SU-DHL-6 (cell line): ENCODE measurements around the gene SEMA4D.

Source experiments
- H2AFZ ChIP-seq: fragments of 200-600 bp; sonication (generic); 2 replicates; pipeline ENCODE4 v1.6.1; 2014; ENCODE audit warnings: low read depth, mild to moderate bottlenecking, moderate library complexity, mixed read lengths, antibody characterized with exemption, low read length; ENCODE audit not compliant: severe bottlenecking
- H3F3A ChIP-seq: fragments of 200-600 bp; shearing (Covaris generic); 2 replicates; pipeline ENCODE4 v1.6.0; 2016; ENCODE audit warnings: antibody characterized with exemption, mild to moderate bottlenecking; ENCODE audit not compliant: insufficient read depth
- H3K27ac ChIP-seq: fragments of 200-600 bp; sonication (generic); 2 replicates; pipeline ENCODE4 v1.5.1; 2016; ENCODE audit warnings: low read depth, mild to moderate bottlenecking, low read length, moderate library complexity, mixed read lengths
- H3K27me3 ChIP-seq: fragments of 200-600 bp; sonication (generic), shearing (Covaris generic); 2 replicates; pipeline ENCODE4 v1.6.0; 2014; ENCODE audit warnings: mild to moderate bottlenecking, low read length
- H3K36me3 ChIP-seq: fragments of 200-600 bp; sonication (generic); 2 replicates; pipeline ENCODE4 v1.6.1; 2014; ENCODE audit warnings: mild to moderate bottlenecking, low read length, mixed read lengths
- H3K4me2 ChIP-seq: fragments of 300-600, 200-600 bp; shearing (Covaris generic), sonication (generic); 2 replicates; pipeline ENCODE4 v1.6.0; 2014; ENCODE audit warnings: low read length, low read depth, mild to moderate bottlenecking; ENCODE audit not compliant: poor library complexity, severe bottlenecking
- H3K4me3 ChIP-seq: fragments of 200-600 bp; sonication (generic); 2 replicates; pipeline ENCODE4 v1.5.1; 2014; ENCODE audit warnings: antibody characterized with exemption, low read length, mild to moderate bottlenecking, mixed read lengths; ENCODE audit not compliant: insufficient read depth, poor library complexity, severe bottlenecking
- H3K79me2 ChIP-seq: fragments of 200-600 bp; sonication (generic); 2 replicates; pipeline ENCODE4 v1.6.1; 2014; ENCODE audit warnings: mild to moderate bottlenecking, low read length, moderate library complexity; ENCODE audit not compliant: insufficient read depth
- H3K9ac ChIP-seq: fragments of 200-600 bp; sonication (generic); 2 replicates; pipeline ENCODE4 v1.7.0; 2014; ENCODE audit warnings: mild to moderate bottlenecking, low read length
- H3K9me2 ChIP-seq: fragments of 200-600 bp; sonication (generic); replicated peaks from 2 replicates; pipeline ENCODE4 v1.6.1; 2014; ENCODE audit warnings: low read length; ENCODE audit not compliant: insufficient read depth
- H3K9me3 ChIP-seq: fragments of 200-600 bp; sonication (generic); 2 replicates; pipeline ENCODE4 v1.6.1; 2014; ENCODE audit warnings: low read length, mixed read lengths; ENCODE audit not compliant: insufficient read depth
- H4K20me1 ChIP-seq: fragments of 200-600 bp; sonication (generic); 2 replicates; pipeline ENCODE4 v1.6.1; 2014; ENCODE audit warnings: low read depth, mild to moderate bottlenecking, antibody characterized with exemption, low read length, moderate library complexity, mixed read lengths
- CTCF ChIP-seq: fragments of 200-600 bp; sonication (generic); IDR thresholded peaks from one replicate; pipeline ENCODE4 v1.5.1; 2017; ENCODE audit warnings: antibody characterized with exemption, mild to moderate bottlenecking, low read length, moderate library complexity; ENCODE audit not compliant: insufficient read depth, poor library complexity, severe bottlenecking
- EZH2phosphoT487 ChIP-seq: fragments of 200-600 bp; sonication (generic), shearing (Covaris generic); conservative IDR thresholded peaks from 2 replicates; pipeline ENCODE4 v1.6.1; 2018; ENCODE audit warnings: mild to moderate bottlenecking, antibody characterized with exemption, low read length, moderate library complexity, mixed read lengths

The SEMA4D gene

GRCh38 chr9:89455356-89455824, 42.5 kb downstream of the SEMA4D start:
- H3K27ac ChIP-seq, result no peak overlapping the region
- H3K9me3 ChIP-seq, result no peaks in the 10 kb centered on the region
- H3K9me2 ChIP-seq, result no peaks in the 10 kb centered on the region
- H4K20me1 ChIP-seq, result no peaks in the 10 kb centered on the region
- no peak overlapping the region for H3K9ac ChIP-seq
- no peaks in the 10 kb centered on the region for H3K27me3 ChIP-seq
- no peaks in the 10 kb centered on the region for H3K36me3 ChIP-seq
- no peaks in the 10 kb centered on the region for H3K79me2 ChIP-seq
- no peak overlapping the region for H3K4me2 ChIP-seq
- H3K4me3 ChIP-seq, result no peak overlapping the region
- no peaks in the 10 kb centered on the region for H3F3A ChIP-seq
- TF ChIP-seq CTCF (no peak), EZH2phosphoT487 (no peak)
- H2AFZ ChIP-seq, result no peak overlapping the region

DNA sequence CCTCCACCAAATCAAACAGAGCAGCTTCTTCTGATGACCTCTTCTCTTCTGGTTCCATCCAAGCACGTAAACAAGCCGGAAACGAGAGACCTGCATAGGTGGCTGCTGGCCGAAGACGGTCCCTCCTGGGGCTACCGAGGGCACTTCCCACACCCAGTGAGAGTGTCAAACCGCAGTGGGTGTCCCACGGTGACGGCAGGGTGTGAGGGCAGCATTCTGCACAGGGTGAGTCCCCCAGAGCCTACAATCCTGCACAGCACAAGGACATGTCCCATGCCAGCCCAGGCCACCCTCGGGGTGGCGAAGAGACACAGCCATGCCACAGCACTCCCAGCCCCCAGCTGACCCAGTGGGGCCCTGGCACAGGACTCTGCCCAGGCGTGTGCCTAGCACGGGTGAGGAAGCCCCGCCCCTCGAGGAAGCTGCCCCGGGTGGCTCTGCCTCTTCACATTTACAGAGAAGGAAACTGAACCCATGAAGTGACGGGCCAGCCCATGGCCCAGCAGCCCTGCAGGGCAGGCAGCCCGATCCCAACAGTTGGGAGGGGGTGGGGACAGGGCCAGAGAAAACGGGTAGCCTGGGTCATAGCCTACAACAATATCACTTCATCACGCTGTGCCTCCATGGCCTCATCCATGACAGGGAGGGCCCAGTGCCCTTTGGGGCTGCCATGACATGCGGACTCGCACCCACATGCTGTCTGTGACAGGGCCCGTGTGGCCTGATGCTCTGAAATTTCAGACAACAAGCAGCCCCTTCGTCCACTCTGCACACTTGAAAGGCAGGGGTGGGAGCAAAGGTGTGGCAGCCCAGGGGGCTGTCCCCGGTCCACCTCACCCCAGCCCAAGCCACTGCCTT, 43.2 kb downstream of the SEMA4D start:
- no peak overlapping the region for H3K27ac ChIP-seq
- TF ChIP-seq CTCF (no peak), EZH2phosphoT487 (no peak)
- H3F3A ChIP-seq, result no peaks in the 10 kb centered on the region
- no peaks in the 10 kb centered on the region for H3K36me3 ChIP-seq
- no peaks in the 10 kb centered on the region for H4K20me1 ChIP-seq
- H3K79me2 ChIP-seq, result no peaks in the 10 kb centered on the region
- no peak overlapping the region for H3K9ac ChIP-seq
- H2AFZ ChIP-seq, result no peak overlapping the region
- no peak overlapping the region for H3K4me2 ChIP-seq
- no peak overlapping the region for H3K4me3 ChIP-seq
- H3K27me3 ChIP-seq, result no peaks in the 10 kb centered on the region
- no peaks in the 10 kb centered on the region for H3K9me2 ChIP-seq
- H3K9me3 ChIP-seq, result no peaks in the 10 kb centered on the region

GRCh38 chr9:89453452-89453851, 44.5 kb downstream of the SEMA4D start:
- Histone ChIP-seq H3F3A (no peaks in the 10 kb centered on the region), H4K20me1 (no peaks in the 10 kb centered on the region), H3K36me3 (no peaks in the 10 kb centered on the region), H3K79me2 (no peaks in the 10 kb centered on the region), H2AFZ (no peak overlapping the region), H3K27ac (no peak overlapping the region), H3K9me2 (no peaks in the 10 kb centered on the region), H3K27me3 (no peaks in the 10 kb centered on the region), H3K4me3 (no peak overlapping the region), H3K9ac (no peak overlapping the region), H3K4me2 (no peak overlapping the region), H3K9me3 (no peaks in the 10 kb centered on the region)
- no peak for TF ChIP-seq CTCF
